ENCODE results near the gene AUTS2.

DNA sequence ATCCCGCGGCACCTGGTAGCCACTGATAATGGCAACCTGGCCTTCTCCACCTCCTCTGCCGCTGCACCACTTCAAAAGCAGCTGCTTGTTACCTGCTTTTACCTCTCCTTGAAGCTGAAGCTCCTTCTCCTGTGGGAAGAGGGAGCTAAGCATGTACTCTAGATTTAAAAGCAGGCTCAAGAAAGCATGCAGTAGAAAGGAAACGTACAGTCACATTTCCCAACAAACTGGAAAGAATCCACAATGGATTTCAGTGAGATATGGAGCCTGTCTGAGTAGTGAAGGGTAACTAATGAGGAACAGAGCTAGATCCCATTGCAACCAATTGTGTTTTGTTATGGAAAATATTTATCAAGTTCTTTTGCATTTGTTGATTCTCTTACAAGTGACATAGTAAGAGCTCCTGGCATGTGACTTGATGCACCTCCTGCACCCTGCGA is 1076.3 kb downstream of the AUTS2 start:
- no peak for TF ChIP-seq RAD21 (IDR thresholded peaks at IDR 0.05)
- TF ChIP-seq, protein P1, sequence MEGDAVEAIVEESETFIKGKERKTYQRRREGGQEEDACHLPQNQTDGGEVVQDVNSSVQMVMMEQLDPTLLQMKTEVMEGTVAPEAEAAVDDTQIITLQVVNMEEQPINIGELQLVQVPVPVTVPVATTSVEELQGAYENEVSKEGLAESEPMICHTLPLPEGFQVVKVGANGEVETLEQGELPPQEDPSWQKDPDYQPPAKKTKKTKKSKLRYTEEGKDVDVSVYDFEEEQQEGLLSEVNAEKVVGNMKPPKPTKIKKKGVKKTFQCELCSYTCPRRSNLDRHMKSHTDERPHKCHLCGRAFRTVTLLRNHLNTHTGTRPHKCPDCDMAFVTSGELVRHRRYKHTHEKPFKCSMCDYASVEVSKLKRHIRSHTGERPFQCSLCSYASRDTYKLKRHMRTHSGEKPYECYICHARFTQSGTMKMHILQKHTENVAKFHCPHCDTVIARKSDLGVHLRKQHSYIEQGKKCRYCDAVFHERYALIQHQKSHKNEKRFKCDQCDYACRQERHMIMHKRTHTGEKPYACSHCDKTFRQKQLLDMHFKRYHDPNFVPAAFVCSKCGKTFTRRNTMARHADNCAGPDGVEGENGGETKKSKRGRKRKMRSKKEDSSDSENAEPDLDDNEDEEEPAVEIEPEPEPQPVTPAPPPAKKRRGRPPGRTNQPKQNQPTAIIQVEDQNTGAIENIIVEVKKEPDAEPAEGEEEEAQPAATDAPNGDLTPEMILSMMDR (IDR thresholded peaks at IDR 0.05; ENCODE audit: low read depth, low read length, missing input control), result no peak
- TF ChIP-seq, protein P2, sequence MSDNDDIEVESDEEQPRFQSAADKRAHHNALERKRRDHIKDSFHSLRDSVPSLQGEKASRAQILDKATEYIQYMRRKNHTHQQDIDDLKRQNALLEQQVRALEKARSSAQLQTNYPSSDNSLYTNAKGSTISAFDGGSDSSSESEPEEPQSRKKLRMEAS (IDR thresholded peaks at IDR 0.05), result no peak
- TF ChIP-seq RXRA (IDR thresholded peaks at IDR 0.05), result no peak
- no peak for TF ChIP-seq SP1 (IDR thresholded peaks at IDR 0.05)
- TF ChIP-seq YY1 (IDR thresholded peaks at IDR 0.05), result no peak
